OCI-LY3 (cell line): ENCODE data around the gene SGCB.

Experiments used
- H2AFZ ChIP-seq: fragments of 200-600, 300-600 bp; shearing (Covaris generic); 2 replicates; pipeline ENCODE4 v1.6.0; 2014; ENCODE audit warnings: antibody characterized with exemption, low read depth, low read length
- H3K27ac ChIP-seq: fragments of 200-600, 300-600 bp; sonication (generic); 2 replicates; pipeline ENCODE4 v1.5.1; 2014; ENCODE audit warnings: mild to moderate bottlenecking, low read length, moderate library complexity, mixed read lengths
- H3K27me3 ChIP-seq: fragments of 200-600, 300-600 bp; sonication (generic); 2 replicates; pipeline ENCODE4 v1.6.1; 2014; ENCODE audit warnings: low read depth, low read length, mixed read lengths
- H3K36me3 ChIP-seq: fragments of 200-600, 300-600 bp; sonication (generic); replicated peaks from 2 replicates; pipeline ENCODE3; 2014; ENCODE audit warnings: low read depth, low read length, mixed read lengths
- H3K4me1 ChIP-seq: fragments of 300-600, 200-600 bp; sonication (generic); 2 replicates; pipeline ENCODE4 v1.6.1; 2014; ENCODE audit warnings: low read length, mixed read lengths
- H3K4me2 ChIP-seq: fragments of 200-600, 300-600 bp; sonication (generic); 2 replicates; pipeline ENCODE4 v1.6.1; 2014; ENCODE audit warnings: low read length, mixed read lengths
- H3K4me3 ChIP-seq: fragments of 300-600, 200-600 bp; sonication (generic); 2 replicates; pipeline ENCODE4 v1.5.1; 2014; ENCODE audit warnings: antibody characterized with exemption, mild to moderate bottlenecking, low read length, moderate library complexity
- H3K79me2 ChIP-seq: fragments of 300-600, 200-600 bp; shearing (Covaris generic); 2 replicates; pipeline ENCODE4 v1.6.1; 2014; ENCODE audit warnings: mild to moderate bottlenecking, low read length, mixed read lengths
- H3K9ac ChIP-seq: fragments of 300-600, 200-600 bp; shearing (Covaris generic); 2 replicates; pipeline ENCODE4 v1.6.0; 2014; ENCODE audit warnings: mild to moderate bottlenecking, low read length, moderate library complexity
- H3K9me3 ChIP-seq: fragments of 200-600, 300-600 bp; shearing (Covaris generic); 2 replicates; pipeline ENCODE4 v1.6.1; 2014; ENCODE audit warnings: low read length, mixed read lengths; ENCODE audit not compliant: insufficient read depth
- H4K20me1 ChIP-seq: fragments of 200-600, 300-600 bp; sonication (generic); 2 replicates; pipeline ENCODE4 v1.6.1; 2016; ENCODE audit warnings: low read length, mixed read lengths; ENCODE audit not compliant: insufficient read depth
- EZH2phosphoT487 ChIP-seq: fragments of 200-600 bp; shearing (Covaris generic); IDR thresholded peaks from 2 replicates; pipeline ENCODE4 v1.6.1; 2018; ENCODE audit warnings: antibody characterized with exemption, mixed run types, low read depth
- TF ChIP-seq, protein P1 (sequence below): fragments of 200-600, 300-600 bp; sonication (generic); IDR thresholded peaks from 2 replicates; pipeline ENCODE4 v1.5.1; 2014; ENCODE audit warnings: antibody characterized with exemption, low read length, low read depth

The SGCB gene

DNA sequence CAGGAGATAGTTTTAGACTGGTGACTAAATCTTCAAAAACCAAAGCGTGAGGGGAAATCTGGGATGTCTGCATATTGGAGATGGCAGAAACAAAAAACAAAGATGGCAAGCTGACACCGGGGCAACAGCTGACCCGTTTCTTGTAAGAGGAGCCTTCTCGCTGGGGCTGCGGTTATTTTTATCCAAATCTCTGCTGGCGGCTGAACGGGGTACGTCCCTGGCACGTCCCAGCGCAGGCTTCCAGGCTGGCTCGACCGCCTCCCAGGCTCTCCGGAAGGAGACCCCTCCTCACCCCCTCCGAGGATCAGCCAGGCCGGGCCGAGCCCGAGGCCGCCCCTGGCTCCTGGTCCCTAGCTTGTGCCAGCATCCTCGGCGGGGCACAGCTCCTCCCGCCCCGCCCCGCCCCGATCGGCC, 403 bp downstream of the SGCB start:
- Histone ChIP-seq H3K4me2 (peak overlapping the region; percentile 73), H2AFZ (peak overlapping the region; percentile 78), H3K27me3 (peaks cover 29% of the 10 kb centered on the region), H3K4me3 (peak overlapping the region; percentile 90), H3K27ac (no peak overlapping the region), H3K4me1 (peaks cover 15% of the 10 kb centered on the region), H3K9ac (peak overlapping the region; percentile 64), H3K79me2 (peaks cover 16% of the 10 kb centered on the region; the same call in 1 of the 2 replicates), H3K9me3 (no peaks in the 10 kb centered on the region), H3K36me3 (no peaks in the 10 kb centered on the region), H4K20me1 (no peaks in the 10 kb centered on the region)
- no peak for TF ChIP-seq EZH2phosphoT487
- TF ChIP-seq, protein P1, sequence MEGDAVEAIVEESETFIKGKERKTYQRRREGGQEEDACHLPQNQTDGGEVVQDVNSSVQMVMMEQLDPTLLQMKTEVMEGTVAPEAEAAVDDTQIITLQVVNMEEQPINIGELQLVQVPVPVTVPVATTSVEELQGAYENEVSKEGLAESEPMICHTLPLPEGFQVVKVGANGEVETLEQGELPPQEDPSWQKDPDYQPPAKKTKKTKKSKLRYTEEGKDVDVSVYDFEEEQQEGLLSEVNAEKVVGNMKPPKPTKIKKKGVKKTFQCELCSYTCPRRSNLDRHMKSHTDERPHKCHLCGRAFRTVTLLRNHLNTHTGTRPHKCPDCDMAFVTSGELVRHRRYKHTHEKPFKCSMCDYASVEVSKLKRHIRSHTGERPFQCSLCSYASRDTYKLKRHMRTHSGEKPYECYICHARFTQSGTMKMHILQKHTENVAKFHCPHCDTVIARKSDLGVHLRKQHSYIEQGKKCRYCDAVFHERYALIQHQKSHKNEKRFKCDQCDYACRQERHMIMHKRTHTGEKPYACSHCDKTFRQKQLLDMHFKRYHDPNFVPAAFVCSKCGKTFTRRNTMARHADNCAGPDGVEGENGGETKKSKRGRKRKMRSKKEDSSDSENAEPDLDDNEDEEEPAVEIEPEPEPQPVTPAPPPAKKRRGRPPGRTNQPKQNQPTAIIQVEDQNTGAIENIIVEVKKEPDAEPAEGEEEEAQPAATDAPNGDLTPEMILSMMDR: no peak

DNA sequence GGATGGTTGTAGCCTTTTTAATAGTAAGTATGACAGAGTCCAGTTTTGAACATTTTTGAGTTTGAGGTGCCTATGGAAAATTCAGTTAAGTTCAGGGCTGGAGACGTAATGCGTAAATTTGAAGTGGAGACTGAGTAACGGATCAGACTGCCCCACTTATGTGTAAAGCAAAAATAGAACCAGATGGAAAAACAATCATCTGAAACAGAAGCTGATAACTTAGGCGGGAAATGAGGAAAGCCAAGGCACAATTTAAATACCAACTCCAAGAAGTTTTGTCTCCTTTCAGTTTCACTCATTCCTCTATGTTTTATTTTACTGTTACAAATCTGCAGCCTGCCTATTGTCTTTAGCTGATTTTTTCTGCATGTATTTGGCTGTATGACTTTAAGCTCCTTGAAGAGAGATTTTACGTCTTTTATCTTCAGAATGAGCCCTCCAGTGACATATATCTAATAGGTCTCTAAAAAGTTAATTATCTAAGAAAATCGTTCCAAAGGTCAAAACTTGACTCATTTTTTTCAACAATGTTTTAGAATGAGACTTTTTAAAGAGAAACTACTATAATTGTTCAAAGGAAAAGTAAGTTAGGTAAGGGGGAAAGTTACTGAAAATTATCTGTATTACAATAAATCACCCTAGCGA, 1.1 kb downstream of the SGCB start:
- TF ChIP-seq EZH2phosphoT487: no peak
- H3K4me2 ChIP-seq: peak overlapping the region; percentile 73

DNA sequence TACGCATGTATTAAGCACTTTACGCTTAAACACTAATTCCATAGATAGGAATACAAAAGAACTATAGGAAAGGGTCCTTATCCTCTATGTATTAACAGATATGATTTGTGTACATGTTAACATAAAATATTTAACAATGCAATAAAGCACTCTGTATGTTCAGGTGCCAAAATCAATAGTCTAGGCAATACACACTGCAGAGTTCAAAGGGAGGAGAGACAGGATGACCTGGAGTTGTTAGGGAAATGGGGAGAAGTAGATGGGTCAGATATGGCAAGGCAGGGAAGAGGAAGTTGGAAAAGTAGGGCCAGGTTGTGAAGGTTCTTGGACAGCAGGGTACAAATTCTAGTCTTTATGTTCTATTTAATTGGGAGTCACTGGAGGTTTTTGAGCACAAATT, 2.9 kb downstream of the SGCB start:
- peaks cover 14% of the 10 kb centered on the region; the same call in 1 of the 2 replicates for H3K27me3 ChIP-seq
- H3K9me3 ChIP-seq: no peaks in the 10 kb centered on the region
- H3K9ac ChIP-seq: no peak overlapping the region
- peaks cover 16% of the 10 kb centered on the region; the same call in 1 of the 2 replicates for H3K79me2 ChIP-seq
- H3K36me3 ChIP-seq: no peaks in the 10 kb centered on the region
- no peak overlapping the region for H3K4me3 ChIP-seq
- TF ChIP-seq, protein P1: no peak
- TF ChIP-seq EZH2phosphoT487: no peak
- no peak overlapping the region for H3K4me2 ChIP-seq
- H4K20me1 ChIP-seq: no peaks in the 10 kb centered on the region
- peaks cover 21% of the 10 kb centered on the region for H3K4me1 ChIP-seq
- no peak overlapping the region for H3K27ac ChIP-seq
- H2AFZ ChIP-seq: no peak overlapping the region

More for the DNA sequence above, 1.1 kb downstream of the SGCB start:
- peaks cover 16% of the 10 kb centered on the region; the same call in 1 of the 2 replicates for H3K79me2 ChIP-seq
- H3K9me3 ChIP-seq: no peaks in the 10 kb centered on the region
- H4K20me1 ChIP-seq: no peaks in the 10 kb centered on the region
- peaks cover 28% of the 10 kb centered on the region for H3K27me3 ChIP-seq
- no peak overlapping the region for H2AFZ ChIP-seq
- peak overlapping the region; percentile 90 for H3K4me3 ChIP-seq
- no peak overlapping the region for H3K27ac ChIP-seq
- H3K4me1 ChIP-seq: peaks cover 18% of the 10 kb centered on the region
- peak overlapping the region; percentile 64 for H3K9ac ChIP-seq
- no peaks in the 10 kb centered on the region for H3K36me3 ChIP-seq

DNA sequence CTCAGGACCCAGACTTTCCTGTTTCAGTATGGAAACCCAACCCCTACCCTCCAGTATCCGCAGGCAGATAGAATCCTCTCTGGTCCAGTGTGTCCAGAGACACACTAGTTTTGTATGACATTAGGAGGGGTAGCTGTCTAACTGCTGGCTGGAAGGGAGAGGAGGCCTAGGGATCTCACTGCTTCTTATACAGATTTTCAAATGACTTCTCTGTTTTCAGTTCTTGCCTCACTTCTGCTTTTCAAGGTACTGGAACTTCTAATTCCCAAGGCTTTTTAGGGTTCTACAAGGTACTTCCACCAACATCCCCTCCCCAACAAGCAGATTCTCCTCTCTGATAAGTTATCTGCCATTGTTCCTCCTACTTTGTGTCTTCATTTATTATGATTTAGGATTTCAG, 6.1 kb downstream of the SGCB start:
- no peak overlapping the region for H3K4me2 ChIP-seq
- H3K79me2 ChIP-seq: peaks cover 12% of the 10 kb centered on the region; the same call in 1 of the 2 replicates
- H3K9me3 ChIP-seq: no peaks in the 10 kb centered on the region
- peaks cover 13% of the 10 kb centered on the region for H3K4me1 ChIP-seq
- peaks cover 14% of the 10 kb centered on the region for H3K36me3 ChIP-seq
- TF ChIP-seq EZH2phosphoT487: no peak
- TF ChIP-seq, protein P1: no peak
- no peak overlapping the region for H3K4me3 ChIP-seq
- H2AFZ ChIP-seq: no peak overlapping the region
- H3K27ac ChIP-seq: no peak overlapping the region
- no peaks in the 10 kb centered on the region for H4K20me1 ChIP-seq
- no peak overlapping the region for H3K9ac ChIP-seq
- H3K27me3 ChIP-seq: no peaks in the 10 kb centered on the region
